HG02885 (cell line): ENCODE results near the gene JAKMIP1.

Source experiments
- ATAC-seq: cut with Tn5 transposase; IDR thresholded peaks from one replicate; pipeline ENCODE4 v1.9.1; 2021; ENCODE audit warnings: mild to moderate bottlenecking; ENCODE audit not compliant: unreplicated experiment, poor library complexity

JAKMIP1 gene

GRCh38 chr4:6076391-6076790 lies 124.0 kb downstream of the JAKMIP1 start:
- no peak for ATAC-seq

GRCh38 chr4:6074758-6075157 lies 125.6 kb downstream of the JAKMIP1 start:
- ATAC-seq, result no peak

- no peak for ATAC-seq
Observed at GRCh38 chr4:6071959-6072720, 128.2 kb downstream of the JAKMIP1 start.

GRCh38 chr4:6071191-6071958 lies 129.0 kb downstream of the JAKMIP1 start:
- no peak for ATAC-seq

GRCh38 chr4:6069845-6070709 lies 130.3 kb downstream of the JAKMIP1 start:
- ATAC-seq, result no peak

GRCh38 chr4:6068986-6069385 lies 131.4 kb downstream of the JAKMIP1 start:
- ATAC-seq, result no peak

- no peak for ATAC-seq
Observed at GRCh38 chr4:6065934-6066590, 134.3 kb downstream of the JAKMIP1 start.

GRCh38 chr4:6065166-6065565 lies 135.2 kb downstream of the JAKMIP1 start:
- no peak for ATAC-seq

GRCh38 chr4:6064383-6064782 lies 136.0 kb downstream of the JAKMIP1 start:
- no peak for ATAC-seq

- ATAC-seq, result no peak
Observed at GRCh38 chr4:6063684-6064083, 136.7 kb downstream of the JAKMIP1 start.

- ATAC-seq, result no peak
Observed at GRCh38 chr4:6062133-6062532, 138.2 kb downstream of the JAKMIP1 start.

GRCh38 chr4:6059375-6059805 lies 141.0 kb downstream of the JAKMIP1 start:
- no peak for ATAC-seq

GRCh38 chr4:6058531-6059374 lies 141.6 kb downstream of the JAKMIP1 start:
- ATAC-seq, result no peak

- ATAC-seq, result no peak
Observed at GRCh38 chr4:6056976-6057766, 143.2 kb downstream of the JAKMIP1 start.

GRCh38 chr4:6055436-6055835 lies 144.9 kb downstream of the JAKMIP1 start:
- ATAC-seq, result no peak

- ATAC-seq, result no peak
Observed at GRCh38 chr4:6055030-6055429, 145.3 kb downstream of the JAKMIP1 start.

- no peak for ATAC-seq
Observed at GRCh38 chr4:6054162-6054922, 146.0 kb downstream of the JAKMIP1 start.

- no peak for ATAC-seq
Observed at GRCh38 chr4:6052679-6053078, 147.7 kb downstream of the JAKMIP1 start.
